Ishikawa (cell line): Measurements from ENCODE around the gene BPIFB3.

Experiments
- CEBPB ChIP-seq: IDR thresholded peaks from 2 replicates; pipeline ENCODE4 v1.6.1; 2012
- CREB1 ChIP-seq: IDR thresholded peaks from 2 replicates; pipeline ENCODE4 v1.6.1; 2012; ENCODE audit warnings: low read depth
- EGR1 ChIP-seq: IDR thresholded peaks from 2 replicates; pipeline ENCODE4 v1.6.1; 2012
- EP300 ChIP-seq: IDR thresholded peaks from 2 replicates; pipeline ENCODE4 v1.6.1; 2012; ENCODE audit warnings: borderline replicate concordance
- NFIC ChIP-seq: IDR thresholded peaks from 2 replicates; pipeline ENCODE4 v1.6.1; 2012
- TAF1 ChIP-seq: IDR thresholded peaks from 2 replicates; pipeline ENCODE4 v1.6.1; 2012; ENCODE audit warnings: low read depth, mild to moderate bottlenecking
- TCF12 ChIP-seq: IDR thresholded peaks from 2 replicates; pipeline ENCODE4 v1.6.1; 2012; ENCODE audit warnings: low read depth
- TEAD4 ChIP-seq: IDR thresholded peaks from 2 replicates; pipeline ENCODE4 v1.6.1; 2012
- YY1 ChIP-seq: IDR thresholded peaks from 2 replicates; pipeline ENCODE4 v1.6.1; 2012; ENCODE audit warnings: low read depth
- TF ChIP-seq, protein P1 (sequence below): IDR thresholded peaks from 2 replicates; pipeline ENCODE4 v1.6.1; 2012
- TF ChIP-seq, protein P2 (sequence below): IDR thresholded peaks from 2 replicates; pipeline ENCODE4 v1.6.1; 2012

GRCh38 chr20:33092361-33092760 lies 38.7 kb downstream of the BPIFB3 start:
- TF ChIP-seq EP300 (no peak), YY1 (no peak), TAF1 (no peak), TCF12 (no peak), CREB1 (no peak), CEBPB (no peak), NFIC (no peak), EGR1 (no peak), TEAD4 (no peak)
- TF ChIP-seq, protein P1, sequence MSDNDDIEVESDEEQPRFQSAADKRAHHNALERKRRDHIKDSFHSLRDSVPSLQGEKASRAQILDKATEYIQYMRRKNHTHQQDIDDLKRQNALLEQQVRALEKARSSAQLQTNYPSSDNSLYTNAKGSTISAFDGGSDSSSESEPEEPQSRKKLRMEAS: no peak
- TF ChIP-seq, protein P2, sequence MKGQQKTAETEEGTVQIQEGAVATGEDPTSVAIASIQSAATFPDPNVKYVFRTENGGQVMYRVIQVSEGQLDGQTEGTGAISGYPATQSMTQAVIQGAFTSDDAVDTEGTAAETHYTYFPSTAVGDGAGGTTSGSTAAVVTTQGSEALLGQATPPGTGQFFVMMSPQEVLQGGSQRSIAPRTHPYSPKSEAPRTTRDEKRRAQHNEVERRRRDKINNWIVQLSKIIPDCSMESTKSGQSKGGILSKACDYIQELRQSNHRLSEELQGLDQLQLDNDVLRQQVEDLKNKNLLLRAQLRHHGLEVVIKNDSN: no peak
